ENCODE data around the gene FRMPD4.

Gene FRMPD4

DNA sequence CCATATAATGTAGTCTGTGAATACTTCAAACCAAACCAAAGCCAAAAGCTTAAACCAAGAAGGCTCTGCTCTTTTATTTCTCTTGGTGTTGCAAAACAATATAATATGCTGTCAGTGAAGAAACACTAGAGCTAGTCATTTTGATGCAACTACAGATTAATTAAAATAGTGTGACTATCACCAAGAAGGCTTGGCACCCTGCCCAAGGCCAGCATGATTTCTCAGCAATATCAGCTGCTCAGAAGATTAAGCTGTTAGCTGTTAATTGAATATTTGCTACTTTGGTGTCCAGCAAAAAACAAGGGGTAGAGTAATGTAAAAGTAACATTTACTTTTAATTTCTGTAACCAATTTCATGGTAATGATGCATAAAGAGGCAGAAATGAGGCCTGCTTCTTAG is 548.1 kb downstream of the FRMPD4 start:
- no peak for DNase-seq

DNA sequence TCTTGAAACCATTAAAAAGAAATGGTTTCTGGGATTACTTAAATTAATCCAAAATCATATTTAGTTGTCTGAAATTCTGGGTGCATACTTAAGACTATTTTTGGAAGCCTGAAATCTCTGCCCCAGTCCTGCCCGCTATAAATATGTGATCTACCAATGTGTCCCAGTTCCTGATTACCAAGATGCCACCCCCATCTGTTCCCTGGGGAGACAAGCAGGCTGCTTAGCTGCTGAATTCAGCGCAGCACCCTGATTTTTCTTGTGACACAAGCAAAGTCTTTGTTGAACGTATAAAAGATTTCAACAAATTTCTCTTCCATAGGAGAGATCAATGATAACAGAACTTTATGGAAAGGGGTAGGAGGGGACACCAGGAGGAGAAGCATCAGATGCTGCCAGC is 552.4 kb downstream of the FRMPD4 start:
- DNase-seq: no peak

DNA sequence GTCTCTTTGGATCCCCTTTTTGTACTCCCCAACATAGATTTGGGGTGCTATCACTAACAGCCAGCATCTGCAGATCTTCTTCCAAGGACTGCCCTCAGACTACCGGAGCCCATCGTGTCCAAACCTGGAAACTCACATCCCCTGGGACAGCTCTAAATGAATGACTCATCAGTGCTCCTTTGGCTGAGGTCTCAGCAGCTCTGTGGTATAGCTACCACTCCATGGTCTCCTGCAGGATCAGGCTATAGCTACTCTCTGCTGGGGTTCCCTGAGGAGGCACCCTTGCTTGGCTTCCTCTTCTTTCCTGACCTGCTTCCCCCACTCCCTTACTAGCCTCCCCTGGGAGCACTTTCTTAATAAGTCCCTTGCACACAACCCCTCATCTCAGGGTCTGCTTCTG is 555.5 kb downstream of the FRMPD4 start:
- no peak for DNase-seq

- no peak for DNase-seq
Measured at GRCh38 chrX:12700745-12701144, 562.5 kb downstream of the FRMPD4 start.

DNA sequence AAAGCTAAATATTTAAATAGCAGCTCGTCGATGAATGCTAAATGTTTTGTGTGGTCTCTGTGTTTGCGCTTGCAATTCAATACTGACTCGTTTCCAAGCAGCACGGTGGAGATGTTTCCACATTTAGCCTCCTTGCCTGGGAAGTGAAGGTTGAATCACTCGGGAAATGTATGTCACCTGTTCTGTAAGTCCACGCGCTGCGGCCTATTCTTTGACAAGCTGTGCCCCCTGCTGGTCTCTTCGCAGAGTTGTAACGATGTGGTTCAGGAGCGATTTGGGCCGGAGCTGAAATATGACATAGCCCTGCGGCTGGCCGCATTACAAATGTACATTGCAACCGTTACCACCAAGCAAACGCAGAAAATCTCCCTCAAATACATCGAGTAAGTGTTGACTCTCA is 563.4 kb downstream of the FRMPD4 start:
- peak; percentile 55 for DNase-seq

DNA sequence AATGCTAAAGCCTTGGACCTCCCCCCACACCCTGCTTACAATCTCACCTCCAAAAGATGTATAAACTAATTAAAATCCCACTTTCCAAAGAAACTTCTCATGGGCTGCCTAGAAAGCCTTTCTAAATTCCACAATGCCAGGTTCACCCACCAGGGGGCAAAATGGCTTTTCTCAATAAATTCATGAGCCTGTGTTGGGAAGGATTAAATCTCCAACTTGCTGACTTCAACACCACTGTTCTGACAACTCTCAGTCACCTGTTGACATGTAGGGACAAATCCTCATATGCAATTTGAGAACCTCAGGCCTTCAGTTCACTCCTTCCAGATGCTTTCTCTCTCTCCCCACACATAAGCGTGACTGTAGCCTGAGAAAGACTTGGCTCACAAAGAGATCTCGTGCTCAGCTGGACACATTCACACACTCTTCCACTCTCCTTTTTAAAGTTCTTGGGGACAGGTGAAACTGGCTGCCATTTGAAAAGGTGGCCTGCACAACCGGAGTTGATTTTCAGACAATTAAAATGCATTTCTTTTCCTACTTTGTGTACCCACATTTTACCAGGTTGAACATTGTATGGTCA is 564.3 kb downstream of the FRMPD4 start:
- peak; percentile 0 for DNase-seq

GRCh38 chrX:12704706-12705105 is 566.4 kb downstream of the FRMPD4 start:
- no peak for DNase-seq

- no peak for DNase-seq
Measured at GRCh38 chrX:12709047-12709446, 570.8 kb downstream of the FRMPD4 start.

DNA sequence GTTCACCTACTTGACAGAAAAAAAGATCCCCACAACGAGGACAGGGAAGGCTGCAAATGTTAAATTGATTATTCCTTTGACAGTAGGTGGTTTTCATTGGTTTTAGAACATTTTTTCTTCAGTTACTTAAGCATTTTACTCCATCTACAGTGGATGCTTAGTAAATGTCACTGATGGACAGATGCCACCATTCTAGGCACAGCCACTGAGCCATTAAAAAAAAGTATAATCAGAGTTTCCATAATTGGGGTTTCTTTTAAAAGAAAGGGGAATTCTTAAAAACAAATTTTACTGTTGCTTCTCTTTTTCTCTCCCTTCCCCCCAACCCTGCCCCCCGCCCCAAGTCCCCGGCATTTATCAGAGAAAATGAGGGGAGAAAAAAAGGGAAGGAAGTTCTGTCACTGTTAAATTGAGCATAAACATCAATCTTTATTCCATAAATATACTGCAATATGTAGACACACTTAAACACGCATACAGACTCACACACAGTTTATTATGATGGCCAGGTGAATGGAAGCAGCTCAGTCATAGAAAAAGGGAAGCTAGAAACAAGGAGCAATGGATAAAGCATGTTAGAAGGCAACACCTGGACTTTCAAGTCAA is 573.3 kb downstream of the FRMPD4 start:
- DNase-seq: no peak

DNA sequence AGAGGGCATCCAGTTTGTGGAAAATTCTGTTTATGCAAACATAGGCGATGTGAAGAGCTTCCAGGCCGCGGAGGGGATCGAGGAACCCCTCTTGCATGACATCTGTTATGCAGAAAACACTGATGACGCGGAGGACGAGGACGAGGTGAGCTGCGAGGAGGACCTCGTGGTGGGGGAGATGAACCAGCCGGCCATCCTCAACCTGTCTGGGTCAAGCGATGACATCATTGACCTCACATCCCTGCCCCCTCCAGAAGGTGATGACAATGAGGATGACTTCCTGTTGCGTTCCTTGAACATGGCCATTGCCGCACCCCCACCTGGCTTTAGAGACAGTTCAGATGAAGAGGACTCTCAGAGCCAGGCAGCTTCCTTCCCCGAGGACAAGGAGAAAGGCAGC is 578.3 kb downstream of the FRMPD4 start:
- no peak for DNase-seq

GRCh38 chrX:12719837-12720236 is 581.6 kb downstream of the FRMPD4 start:
- no peak for DNase-seq

DNA sequence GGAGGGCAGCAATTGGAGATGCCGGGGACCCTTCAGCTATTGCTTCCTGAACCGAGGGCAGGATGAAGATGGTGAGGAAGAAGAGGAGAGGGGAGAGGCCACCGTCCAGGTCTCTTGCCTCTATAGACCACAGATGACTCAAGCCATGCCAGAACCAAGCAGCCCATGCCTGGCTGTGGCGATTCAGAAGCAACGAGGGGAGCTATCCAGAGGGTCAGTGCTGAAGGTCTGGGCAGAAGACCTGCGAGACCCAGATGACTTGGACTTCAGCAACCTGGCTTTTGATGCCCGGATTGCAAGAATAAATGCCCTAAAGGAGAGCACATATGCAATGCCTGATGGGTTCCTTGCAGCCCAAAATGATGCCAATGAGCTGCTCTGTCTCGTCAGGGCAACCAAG is 582.8 kb downstream of the FRMPD4 start:
- peak; percentile 0 for DNase-seq

GRCh38 chrX:12722314-12722713 is 584.0 kb downstream of the FRMPD4 start:
- no peak for DNase-seq

GRCh38 chrX:12741416-12741815 is 603.1 kb downstream of the FRMPD4 start:
- no peak for DNase-seq

- no peak for DNase-seq
Measured at GRCh38 chrX:12747433-12747832, 609.2 kb downstream of the FRMPD4 start.

DNA sequence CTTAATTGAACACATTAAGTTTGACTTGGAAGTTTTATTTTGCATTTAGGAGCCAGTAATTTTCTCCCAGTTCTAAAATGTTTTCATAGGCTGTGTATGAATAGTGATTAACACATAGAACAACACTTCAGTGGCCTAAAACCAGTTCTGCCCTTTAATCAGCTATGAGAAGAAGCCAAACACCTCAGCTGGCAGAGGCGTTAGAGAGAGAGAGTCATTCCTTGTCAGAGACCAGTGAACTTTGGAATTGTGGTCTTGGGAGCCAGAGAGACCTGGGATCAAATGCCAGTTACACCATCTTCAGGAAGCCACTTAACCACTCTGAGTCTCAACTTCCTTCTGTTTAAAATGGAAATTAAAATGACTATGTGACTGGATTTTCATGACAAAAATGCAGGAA is 613.6 kb downstream of the FRMPD4 start:
- no peak for DNase-seq

- no peak for DNase-seq
Measured at GRCh38 chrX:12753366-12753765, 615.1 kb downstream of the FRMPD4 start.

GRCh38 chrX:12758291-12758690 is 620.0 kb downstream of the FRMPD4 start:
- peak; percentile 31 for DNase-seq

- DNase-seq: no peak
Measured at GRCh38 chrX:12767856-12768255, 629.6 kb downstream of the FRMPD4 start.

DNA sequence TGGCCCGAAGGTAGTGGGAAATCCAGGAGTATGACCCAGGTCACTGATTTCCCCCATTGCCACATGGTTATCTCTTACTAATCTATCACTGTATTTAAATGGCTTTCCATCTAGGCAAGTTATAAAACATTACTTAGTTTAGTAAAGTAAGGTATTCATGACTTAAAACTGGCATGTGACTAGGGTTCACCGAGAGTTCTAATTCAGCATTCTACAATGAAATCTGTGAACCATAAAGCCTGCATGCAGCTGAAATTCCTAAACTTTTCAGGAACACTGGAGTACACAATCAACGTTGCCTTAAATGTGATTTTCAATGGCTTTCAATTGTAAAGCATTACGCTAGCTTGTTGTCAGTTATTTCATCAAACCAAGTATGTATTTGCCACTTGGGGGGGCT is 630.2 kb downstream of the FRMPD4 start:
- no peak for DNase-seq

GRCh38 chrX:12770440-12770839 is 632.2 kb downstream of the FRMPD4 start:
- peak; percentile 48 for DNase-seq

- peak; percentile 83 for DNase-seq
Measured at GRCh38 chrX:12771445-12772069, 633.3 kb downstream of the FRMPD4 start.

Measured in OCI-M1 (cell line).